Measurements from ENCODE around the gene COL5A1. TPM values are rescaled to one million over a fixed set of nuclear protein-coding genes. Genes with fewer than 3 reads are reported as not detected.

The COL5A1 gene
- total and polyA plus RNA-seq, 3 experiments from 2014 or later: 0.02 to 0.43 (median 0.13) TPM

DNA sequence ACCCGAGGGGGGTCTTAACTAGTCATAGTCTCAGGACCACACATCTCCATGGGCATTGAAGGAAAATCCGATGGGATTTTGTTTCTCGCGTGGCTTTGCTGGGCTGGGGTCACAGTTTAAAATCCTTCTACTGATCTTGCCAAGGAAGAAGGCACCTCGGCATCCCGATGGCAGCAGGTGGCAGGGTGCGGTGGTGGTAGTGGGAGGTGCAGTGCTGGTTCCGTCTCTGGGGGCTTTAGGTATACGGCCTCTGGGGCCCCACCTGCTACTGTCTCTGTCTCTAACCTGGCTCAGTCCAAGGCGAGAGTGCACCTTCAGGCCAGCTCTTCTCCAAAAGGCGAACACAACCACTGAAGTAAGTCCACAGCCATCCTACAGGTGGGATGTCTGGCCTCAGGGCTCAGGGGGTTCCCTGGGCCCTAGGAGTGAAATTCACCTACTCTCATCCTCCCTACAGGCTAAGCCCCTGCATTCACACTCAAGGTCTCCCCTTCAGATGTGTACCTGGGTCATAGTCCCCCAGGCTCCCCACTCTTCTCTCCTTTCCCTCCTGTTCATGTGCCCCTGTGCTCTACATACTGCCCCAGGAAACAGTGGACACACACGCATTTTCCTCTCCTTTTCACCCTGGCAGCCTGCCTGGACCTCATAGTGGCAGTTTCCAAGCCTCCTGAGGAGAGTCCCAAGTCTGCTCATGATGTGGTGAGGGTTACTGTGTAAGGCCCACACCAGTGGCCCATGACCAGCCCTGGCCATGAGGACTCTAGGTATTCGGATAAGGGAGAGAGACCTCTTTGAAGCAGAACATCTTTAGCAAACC, 238.3 kb downstream of the COL5A1 start:
- no peaks in the 10 kb centered on the region for H3K36me3 Mint-ChIP-seq
- H3K4me1 Mint-ChIP-seq: no peaks in the 10 kb centered on the region
- no peaks in the 10 kb centered on the region for H3K36me3 ChIP-seq (ENCODE audit: insufficient read depth, low read length)
- H3K4me1 ChIP-seq (ENCODE audit: insufficient read depth, low read length): no peaks in the 10 kb centered on the region
- no peak overlapping the region for H3K4me3 Mint-ChIP-seq
- no peaks in the 10 kb centered on the region for H3K9me3 Mint-ChIP-seq
- H3K27ac Mint-ChIP-seq: no peak overlapping the region
- ChIA-PET CTCF (no interaction called here), POLR2A (no interaction called here)
- H3K27me3 ChIP-seq (ENCODE audit: insufficient read depth, low read length, poor library complexity, severe bottlenecking): no peaks in the 10 kb centered on the region
- H3K27ac ChIP-seq (ENCODE audit: low read depth, low read length): no peak overlapping the region
- DNase-seq: no peak
- no peaks in the 10 kb centered on the region for H3K9me3 ChIP-seq (ENCODE audit: low read length)
- peaks cover 0 to 6% of the 10 kb centered on the region in 2 donors for H3K27me3 Mint-ChIP-seq
- H3K4me3 ChIP-seq (ENCODE audit: low read length): no peak overlapping the region

DNA sequence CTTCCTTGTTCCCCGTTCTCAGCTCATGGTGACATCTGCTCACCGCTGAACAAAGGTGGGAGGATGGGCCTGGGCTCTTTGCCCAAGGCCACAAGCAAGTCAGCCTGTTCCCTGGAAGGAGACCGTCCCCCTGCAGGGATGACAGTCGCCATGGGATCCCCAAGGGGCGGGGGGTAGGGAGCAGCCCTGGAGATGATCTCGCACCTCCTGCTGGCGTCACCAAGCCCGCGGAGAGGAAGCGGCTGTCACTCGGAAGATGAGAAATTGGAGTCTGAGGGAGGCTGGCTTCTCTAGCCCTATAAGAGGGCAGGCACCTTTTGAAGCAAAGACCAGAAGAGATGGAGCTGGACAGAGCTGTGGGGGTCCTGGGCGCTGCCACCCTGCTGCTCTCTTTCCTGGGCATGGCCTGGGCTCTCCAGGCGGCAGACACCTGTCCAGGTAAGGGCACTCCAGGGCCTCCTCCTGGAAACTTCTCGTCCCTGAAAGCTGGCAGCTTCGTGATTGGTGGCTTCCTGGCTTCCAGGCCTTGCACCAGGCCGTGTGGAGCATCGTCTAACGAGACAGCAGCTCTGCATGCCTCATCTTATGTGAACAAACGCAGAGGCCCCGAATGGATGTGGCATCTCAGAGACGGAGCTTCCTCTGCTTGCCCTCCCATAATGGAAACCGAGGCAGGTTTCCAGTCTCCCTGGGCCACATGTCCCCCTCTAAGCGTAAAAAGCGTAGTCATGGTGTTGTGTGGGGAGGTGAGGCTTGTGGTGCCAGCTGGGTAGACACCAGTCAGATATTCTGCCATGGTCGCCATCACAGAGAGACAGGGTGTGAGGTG, 239.1 kb downstream of the COL5A1 start, which contains the start of gene FCN2:
Gene FCN2 (plus strand): TSS at position 327 of the 829 bp plus-strand sequence. CDS start 12 bp downstream, at position 339.
- H3K4me1 ChIP-seq (ENCODE audit: insufficient read depth, low read length): no peaks in the 10 kb centered on the region
- H3K36me3 ChIP-seq (ENCODE audit: insufficient read depth, low read length): no peaks in the 10 kb centered on the region
- ChIA-PET POLR2A (no interaction called here), CTCF (no interaction called here)
- Mint-ChIP-seq H3K27me3 (peaks cover 0 to 6% of the 10 kb centered on the region in 2 donors), H3K9me3 (no peaks in the 10 kb centered on the region), H3K4me1 (no peaks in the 10 kb centered on the region), H3K4me3 (no peak within 1 kb of the TSS), H3K27ac (peak within 1 kb of the TSS in 1 of 8 donors; percentile 41), H3K36me3 (no peaks in the 10 kb centered on the region)
- H3K27me3 ChIP-seq (ENCODE audit: insufficient read depth, low read length, poor library complexity, severe bottlenecking): no peaks in the 10 kb centered on the region
- DNase-seq: no peak
- H3K27ac ChIP-seq (ENCODE audit: low read depth, low read length): no peak within 1 kb of the TSS
- no peaks in the 10 kb centered on the region for H3K9me3 ChIP-seq (ENCODE audit: low read length)
- H3K4me3 ChIP-seq (ENCODE audit: low read length): no peak within 1 kb of the TSS

DNA sequence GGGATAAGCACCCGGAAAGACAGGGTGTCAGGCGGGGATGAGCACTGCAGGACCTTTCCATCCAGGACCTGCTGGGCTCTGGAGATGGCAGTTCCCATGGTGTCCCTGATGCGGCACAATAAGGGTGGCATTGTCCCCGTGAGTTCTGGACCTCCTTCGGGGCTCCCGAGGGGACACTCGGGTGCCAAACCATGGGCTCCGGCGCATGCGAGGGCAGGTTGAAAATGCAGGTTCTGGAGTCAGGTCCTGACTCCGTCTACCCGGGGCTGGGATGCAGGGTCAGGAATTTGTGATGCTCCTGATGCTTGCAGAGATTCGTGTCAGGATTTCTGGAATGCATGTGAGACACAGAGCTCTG, 239.7 kb downstream of the COL5A1 start:
- no peak overlapping the region for H3K4me3 Mint-ChIP-seq
- no peaks in the 10 kb centered on the region for H3K36me3 Mint-ChIP-seq
- DNase-seq: no peak
- ChIA-PET POLR2A (no interaction called here), CTCF (no interaction called here)
- Histone ChIP-seq H3K4me1 (ENCODE audit: insufficient read depth, low read length) (no peaks in the 10 kb centered on the region), H3K36me3 (ENCODE audit: insufficient read depth, low read length) (no peaks in the 10 kb centered on the region), H3K9me3 (ENCODE audit: low read length) (no peaks in the 10 kb centered on the region), H3K4me3 (ENCODE audit: low read length) (no peak overlapping the region), H3K27ac (ENCODE audit: low read depth, low read length) (no peak overlapping the region), H3K27me3 (ENCODE audit: insufficient read depth, low read length, poor library complexity, severe bottlenecking) (no peaks in the 10 kb centered on the region)
- no peaks in the 10 kb centered on the region for H3K4me1 Mint-ChIP-seq
- peak overlapping the region in 1 of 8 donors; percentile 36 for H3K27ac Mint-ChIP-seq
- H3K27me3 Mint-ChIP-seq: peaks cover under 1 to 6% of the 10 kb centered on the region in 2 donors
- H3K9me3 Mint-ChIP-seq: no peaks in the 10 kb centered on the region

DNA sequence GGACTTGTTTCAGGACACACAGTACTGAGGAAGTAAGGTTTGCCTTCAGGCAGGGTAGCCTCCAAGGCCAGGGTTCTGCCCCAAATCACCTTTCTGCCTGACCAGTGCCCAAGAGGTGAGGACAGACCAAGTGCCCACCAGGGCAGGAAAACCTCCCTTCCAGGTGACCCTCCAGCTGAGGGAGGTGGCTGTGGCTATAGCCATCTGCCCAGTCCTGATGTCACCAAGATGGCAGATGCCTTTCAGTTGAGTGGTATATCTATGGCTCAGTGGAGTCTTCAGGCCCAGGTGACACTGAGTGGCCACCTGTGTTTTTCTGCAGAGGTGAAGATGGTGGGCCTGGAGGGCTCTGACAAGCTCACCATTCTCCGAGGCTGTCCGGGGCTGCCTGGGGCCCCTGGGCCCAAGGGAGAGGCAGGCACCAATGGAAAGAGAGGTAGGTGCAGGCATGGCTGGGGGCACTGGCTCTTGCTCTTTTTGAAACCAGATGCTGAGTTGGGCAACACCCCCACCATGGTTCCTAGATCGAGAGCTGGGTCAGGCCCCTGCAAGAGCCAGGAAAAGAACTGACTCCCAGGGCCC, 240.7 kb downstream of the COL5A1 start:
- Histone ChIP-seq H3K27ac (ENCODE audit: low read depth, low read length) (no peak overlapping the region), H3K4me1 (ENCODE audit: insufficient read depth, low read length) (no peaks in the 10 kb centered on the region), H3K36me3 (ENCODE audit: insufficient read depth, low read length) (no peaks in the 10 kb centered on the region), H3K4me3 (ENCODE audit: low read length) (no peak overlapping the region), H3K27me3 (ENCODE audit: insufficient read depth, low read length, poor library complexity, severe bottlenecking) (no peaks in the 10 kb centered on the region), H3K9me3 (ENCODE audit: low read length) (no peaks in the 10 kb centered on the region)
- H3K9me3 Mint-ChIP-seq: no peaks in the 10 kb centered on the region
- no peak for DNase-seq
- H3K4me3 Mint-ChIP-seq: no peak overlapping the region
- no peak overlapping the region for H3K27ac Mint-ChIP-seq
- peaks cover 8 to 11% of the 10 kb centered on the region in 2 donors for H3K27me3 Mint-ChIP-seq
- no peaks in the 10 kb centered on the region for H3K4me1 Mint-ChIP-seq
- no peaks in the 10 kb centered on the region for H3K36me3 Mint-ChIP-seq
- CTCF ChIA-PET: no interaction called here
- POLR2A ChIA-PET: no interaction called here

DNA sequence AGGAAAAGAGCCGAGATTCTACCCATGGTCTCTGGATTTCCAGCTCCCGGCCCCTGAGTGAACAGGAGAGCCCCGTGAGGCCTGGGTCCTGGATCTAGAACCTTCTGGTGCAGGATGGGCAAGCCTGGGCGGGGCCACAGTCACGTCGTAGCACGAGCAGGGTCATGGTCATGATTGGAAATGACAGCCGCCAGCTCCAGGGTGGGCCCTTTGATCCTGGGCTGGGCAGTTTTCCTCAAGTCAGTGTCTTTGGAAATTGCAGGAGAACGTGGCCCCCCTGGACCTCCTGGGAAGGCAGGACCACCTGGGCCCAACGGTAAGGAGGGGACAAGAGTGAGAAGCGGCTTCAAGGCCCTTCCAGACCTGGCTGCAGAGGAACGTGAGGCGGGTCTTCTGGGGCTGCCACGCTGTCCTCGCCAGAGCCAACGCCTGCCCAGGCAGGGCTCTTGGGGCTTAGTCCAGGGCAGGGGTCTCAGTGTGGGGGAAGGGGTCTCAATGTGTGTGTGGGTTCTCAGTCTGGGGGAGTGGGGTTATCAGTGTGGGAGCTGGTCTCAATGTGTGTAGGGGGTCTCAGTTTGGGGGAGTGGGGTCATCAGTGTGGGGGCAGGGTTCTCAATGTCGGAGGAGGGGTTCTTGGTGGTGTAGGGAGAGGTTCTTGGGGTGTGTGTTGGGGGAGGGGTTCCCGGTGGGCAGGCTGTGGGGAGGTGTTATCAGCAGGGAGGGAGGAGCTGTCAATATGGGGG, 241.6 kb downstream of the COL5A1 start:
- H3K4me3 ChIP-seq (ENCODE audit: low read length): no peak overlapping the region
- H3K4me1 ChIP-seq (ENCODE audit: insufficient read depth, low read length): no peaks in the 10 kb centered on the region
- ChIA-PET CTCF (no interaction called here), POLR2A (no interaction called here)
- H3K4me3 Mint-ChIP-seq: no peak overlapping the region
- no peaks in the 10 kb centered on the region for H3K36me3 Mint-ChIP-seq
- no peak overlapping the region for H3K27ac ChIP-seq (ENCODE audit: low read depth, low read length)
- H3K27me3 Mint-ChIP-seq: peaks cover 11% of the 10 kb centered on the region in 2 donors
- no peaks in the 10 kb centered on the region for H3K27me3 ChIP-seq (ENCODE audit: insufficient read depth, low read length, poor library complexity, severe bottlenecking)
- no peaks in the 10 kb centered on the region for H3K36me3 ChIP-seq (ENCODE audit: insufficient read depth, low read length)
- no peak for DNase-seq
- no peaks in the 10 kb centered on the region for H3K9me3 ChIP-seq (ENCODE audit: low read length)
- H3K4me1 Mint-ChIP-seq: no peaks in the 10 kb centered on the region
- H3K9me3 Mint-ChIP-seq: no peaks in the 10 kb centered on the region
- no peak overlapping the region for H3K27ac Mint-ChIP-seq

DNA sequence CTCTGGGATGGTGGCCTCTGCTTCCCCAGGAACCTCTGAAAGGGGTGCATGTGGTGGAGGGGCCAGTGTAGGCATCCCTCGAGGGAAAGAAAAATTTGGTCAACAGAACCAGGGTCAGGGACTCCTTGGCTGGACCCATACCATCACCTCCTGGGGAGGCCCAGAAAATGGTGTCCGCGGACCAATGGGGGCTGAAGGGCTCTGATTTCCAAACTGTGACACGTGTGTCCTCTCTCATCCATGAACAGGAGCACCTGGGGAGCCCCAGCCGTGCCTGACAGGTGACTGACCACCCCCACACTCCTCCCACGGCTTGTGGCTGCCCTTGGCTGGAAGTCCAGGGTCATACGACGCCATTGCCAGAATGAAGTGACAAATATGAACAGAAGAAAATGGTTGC, 242.9 kb downstream of the COL5A1 start:
- Mint-ChIP-seq H3K27me3 (peaks cover 10 to 11% of the 10 kb centered on the region in 2 donors), H3K27ac (no peak overlapping the region), H3K9me3 (no peaks in the 10 kb centered on the region), H3K4me1 (no peaks in the 10 kb centered on the region), H3K36me3 (no peaks in the 10 kb centered on the region), H3K4me3 (no peak overlapping the region)
- no peak for DNase-seq
- ChIA-PET POLR2A (no interaction called here), CTCF (no interaction called here)
- H3K9me3 ChIP-seq (ENCODE audit: low read length): no peaks in the 10 kb centered on the region
- no peak overlapping the region for H3K27ac ChIP-seq (ENCODE audit: low read depth, low read length)
- H3K36me3 ChIP-seq (ENCODE audit: insufficient read depth, low read length): no peaks in the 10 kb centered on the region
- no peaks in the 10 kb centered on the region for H3K27me3 ChIP-seq (ENCODE audit: insufficient read depth, low read length, poor library complexity, severe bottlenecking)
- no peak overlapping the region for H3K4me3 ChIP-seq (ENCODE audit: low read length)
- H3K4me1 ChIP-seq (ENCODE audit: insufficient read depth, low read length): no peaks in the 10 kb centered on the region

DNA sequence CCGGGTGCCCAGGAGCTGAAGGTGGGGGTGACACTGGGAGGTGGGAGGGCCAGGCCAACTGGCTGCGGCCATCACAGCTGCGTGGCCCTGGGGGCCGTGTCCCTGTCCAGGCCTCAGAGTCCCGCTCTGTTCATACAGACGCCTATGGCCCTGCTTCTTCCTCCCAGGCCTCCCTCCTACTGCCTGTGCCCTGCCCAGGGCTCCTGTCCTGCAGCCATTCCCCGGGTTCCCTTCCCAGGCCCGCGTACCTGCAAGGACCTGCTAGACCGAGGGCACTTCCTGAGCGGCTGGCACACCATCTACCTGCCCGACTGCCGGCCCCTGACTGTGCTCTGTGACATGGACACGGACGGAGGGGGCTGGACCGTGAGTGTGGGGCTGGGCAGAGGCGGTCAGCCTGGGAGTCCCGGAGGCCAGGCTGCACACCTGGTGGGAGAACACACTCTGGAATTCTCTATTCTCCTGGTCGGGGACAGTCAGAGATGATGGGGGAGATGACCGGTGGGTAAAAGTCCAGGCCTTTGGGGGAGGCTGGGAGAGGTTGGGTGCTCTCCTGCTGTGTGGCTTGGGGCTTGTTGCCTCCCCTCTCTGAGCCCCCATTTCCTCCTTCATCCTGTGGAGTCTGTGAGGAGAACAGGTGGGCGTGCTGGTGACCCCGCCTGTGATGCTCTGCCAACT, 243.5 kb downstream of the COL5A1 start:
- Mint-ChIP-seq H3K27ac (no peak overlapping the region), H3K9me3 (no peaks in the 10 kb centered on the region), H3K36me3 (no peaks in the 10 kb centered on the region), H3K27me3 (peaks cover 6 to 14% of the 10 kb centered on the region in 2 donors), H3K4me3 (no peak overlapping the region), H3K4me1 (no peaks in the 10 kb centered on the region)
- Histone ChIP-seq H3K27ac (ENCODE audit: low read depth, low read length) (no peak overlapping the region), H3K36me3 (ENCODE audit: insufficient read depth, low read length) (no peaks in the 10 kb centered on the region), H3K4me1 (ENCODE audit: insufficient read depth, low read length) (no peaks in the 10 kb centered on the region), H3K9me3 (ENCODE audit: low read length) (no peaks in the 10 kb centered on the region), H3K27me3 (ENCODE audit: insufficient read depth, low read length, poor library complexity, severe bottlenecking) (no peaks in the 10 kb centered on the region), H3K4me3 (ENCODE audit: low read length) (no peak overlapping the region)
- POLR2A ChIA-PET: no interaction called here
- CTCF ChIA-PET: no interaction called here
- no peak for DNase-seq
